ENCODE results near the gene C1orf198.

Gene C1orf198

GRCh38 chr1:230818901-230819300 lies 49.4 kb downstream of the C1orf198 start:
- H2BK120ac ChIP-seq (ENCODE audit: low read depth, low read length): no peak overlapping the region
- no peaks in the 10 kb centered on the region for H3K27me3 ChIP-seq (ENCODE audit: insufficient read depth, low read length, poor library complexity)
- no peaks in the 10 kb centered on the region for H3K4me1 ChIP-seq (ENCODE audit: control insufficient read depth, low read depth, low read length)
- no peak overlapping the region for H3K56ac ChIP-seq (ENCODE audit: low read length)
- no peak overlapping the region for H2AK5ac ChIP-seq (ENCODE audit: low read length)
- no peaks in the 10 kb centered on the region for H3K36me3 ChIP-seq (ENCODE audit: control insufficient read depth, insufficient read depth, low read length)
- H2BK15ac ChIP-seq (replicated peaks; ENCODE audit: low read depth): no peak overlapping the region
- DNase-seq: no peak
- no peak overlapping the region for H4K5ac ChIP-seq (ENCODE audit: low read length)
- no peak overlapping the region for H3K4me3 ChIP-seq (ENCODE audit: low read length)
- no peak overlapping the region for H4K8ac ChIP-seq (ENCODE audit: low read depth, low read length)
- WGBS (ENCODE audit: extremely low coverage, insufficient coverage, low lambda C conversion rate): no CpG with 5 or more reads among the region's 6 CpGs
- H3K9ac ChIP-seq (ENCODE audit: low read length): no peak overlapping the region
- H3K23ac ChIP-seq (ENCODE audit: low read length): no peak overlapping the region
- H3K18ac ChIP-seq (ENCODE audit: low read length): no peak overlapping the region
- no peak overlapping the region for H3K4me2 ChIP-seq (ENCODE audit: low read length)
- no peaks in the 10 kb centered on the region for H3K79me2 ChIP-seq (ENCODE audit: control insufficient read depth, insufficient read depth, low read length)
- H3K4ac ChIP-seq (ENCODE audit: low read depth, low read length): no peak overlapping the region
- no peaks in the 10 kb centered on the region for H3K79me1 ChIP-seq (ENCODE audit: low read length)
- H3K27ac ChIP-seq (ENCODE audit: low read depth, low read length): no peak overlapping the region
- H2BK5ac ChIP-seq (ENCODE audit: low read length): no peak overlapping the region

- H3K4ac ChIP-seq (ENCODE audit: low read depth, low read length): no peak overlapping the region
- no peaks in the 10 kb centered on the region for H3K79me2 ChIP-seq (ENCODE audit: control insufficient read depth, insufficient read depth, low read length)
- H2BK120ac ChIP-seq (ENCODE audit: low read depth, low read length): no peak overlapping the region
- H3K9ac ChIP-seq (ENCODE audit: low read length): no peak overlapping the region
- H3K23ac ChIP-seq (ENCODE audit: low read length): no peak overlapping the region
- H3K18ac ChIP-seq (ENCODE audit: low read length): no peak overlapping the region
- no peak overlapping the region for H3K4me2 ChIP-seq (ENCODE audit: low read length)
- no peak overlapping the region for H2BK5ac ChIP-seq (ENCODE audit: low read length)
- no peaks in the 10 kb centered on the region for H3K27me3 ChIP-seq (ENCODE audit: insufficient read depth, low read length, poor library complexity)
- no peak overlapping the region for H3K56ac ChIP-seq (ENCODE audit: low read length)
- no peak overlapping the region for H4K5ac ChIP-seq (ENCODE audit: low read length)
- no peak overlapping the region for H4K8ac ChIP-seq (ENCODE audit: low read depth, low read length)
- no peak overlapping the region for H3K4me3 ChIP-seq (ENCODE audit: low read length)
- no peak overlapping the region for H2AK5ac ChIP-seq (ENCODE audit: low read length)
- no peak overlapping the region for H2BK15ac ChIP-seq (replicated peaks; ENCODE audit: low read depth)
- DNase-seq: no peak
- H3K4me1 ChIP-seq (ENCODE audit: control insufficient read depth, low read depth, low read length): no peaks in the 10 kb centered on the region
- H3K79me1 ChIP-seq (ENCODE audit: low read length): no peaks in the 10 kb centered on the region
- no peaks in the 10 kb centered on the region for H3K36me3 ChIP-seq (ENCODE audit: control insufficient read depth, insufficient read depth, low read length)
- WGBS (ENCODE audit: extremely low coverage, insufficient coverage, low lambda C conversion rate): no CpG with 5 or more reads among the region's 1 CpG
- H3K27ac ChIP-seq (ENCODE audit: low read depth, low read length): no peak overlapping the region
These were observed 50.0 kb downstream of the C1orf198 start for GRCh38 chr1:230818367-230818766.

GRCh38 chr1:230816018-230816417 lies 52.3 kb downstream of the C1orf198 start:
- H3K4me2 ChIP-seq (ENCODE audit: low read length): no peak overlapping the region
- H2AK5ac ChIP-seq (ENCODE audit: low read length): no peak overlapping the region
- no peak overlapping the region for H2BK120ac ChIP-seq (ENCODE audit: low read depth, low read length)
- H3K4ac ChIP-seq (ENCODE audit: low read depth, low read length): no peak overlapping the region
- no peaks in the 10 kb centered on the region for H3K27me3 ChIP-seq (ENCODE audit: insufficient read depth, low read length, poor library complexity)
- no peak overlapping the region for H3K56ac ChIP-seq (ENCODE audit: low read length)
- no peaks in the 10 kb centered on the region for H3K79me2 ChIP-seq (ENCODE audit: control insufficient read depth, insufficient read depth, low read length)
- DNase-seq: no peak
- no peaks in the 10 kb centered on the region for H3K79me1 ChIP-seq (ENCODE audit: low read length)
- H2BK5ac ChIP-seq (ENCODE audit: low read length): no peak overlapping the region
- H3K9ac ChIP-seq (ENCODE audit: low read length): no peak overlapping the region
- no peaks in the 10 kb centered on the region for H3K4me1 ChIP-seq (ENCODE audit: control insufficient read depth, low read depth, low read length)
- no peak overlapping the region for H3K18ac ChIP-seq (ENCODE audit: low read length)
- H3K36me3 ChIP-seq (ENCODE audit: control insufficient read depth, insufficient read depth, low read length): no peaks in the 10 kb centered on the region
- no peak overlapping the region for H2BK15ac ChIP-seq (replicated peaks; ENCODE audit: low read depth)
- no peak overlapping the region for H3K23ac ChIP-seq (ENCODE audit: low read length)
- H3K27ac ChIP-seq (ENCODE audit: low read depth, low read length): no peak overlapping the region
- H3K4me3 ChIP-seq (ENCODE audit: low read length): no peak overlapping the region
- no peak overlapping the region for H4K5ac ChIP-seq (ENCODE audit: low read length)
- H4K8ac ChIP-seq (ENCODE audit: low read depth, low read length): no peak overlapping the region

GRCh38 chr1:230814949-230815692 lies 53.2 kb downstream of the C1orf198 start:
- no peak overlapping the region for H3K56ac ChIP-seq (ENCODE audit: low read length)
- H3K79me2 ChIP-seq (ENCODE audit: control insufficient read depth, insufficient read depth, low read length): no peaks in the 10 kb centered on the region
- H3K27me3 ChIP-seq (ENCODE audit: insufficient read depth, low read length, poor library complexity): no peaks in the 10 kb centered on the region
- no peak overlapping the region for H2BK15ac ChIP-seq (replicated peaks; ENCODE audit: low read depth)
- H2AK5ac ChIP-seq (ENCODE audit: low read length): no peak overlapping the region
- H4K5ac ChIP-seq (ENCODE audit: low read length): no peak overlapping the region
- WGBS (ENCODE audit: extremely low coverage, insufficient coverage, low lambda C conversion rate): no CpG with 5 or more reads among the region's 3 CpGs
- no peak overlapping the region for H3K4me3 ChIP-seq (ENCODE audit: low read length)
- no peak overlapping the region for H3K18ac ChIP-seq (ENCODE audit: low read length)
- no peak overlapping the region for H3K23ac ChIP-seq (ENCODE audit: low read length)
- no peak overlapping the region for H3K4me2 ChIP-seq (ENCODE audit: low read length)
- H2BK5ac ChIP-seq (ENCODE audit: low read length): no peak overlapping the region
- no peak overlapping the region for H3K9ac ChIP-seq (ENCODE audit: low read length)
- H4K8ac ChIP-seq (ENCODE audit: low read depth, low read length): no peak overlapping the region
- H2BK120ac ChIP-seq (ENCODE audit: low read depth, low read length): no peak overlapping the region
- H3K27ac ChIP-seq (ENCODE audit: low read depth, low read length): no peak overlapping the region
- no peak overlapping the region for H3K4ac ChIP-seq (ENCODE audit: low read depth, low read length)
- H3K36me3 ChIP-seq (ENCODE audit: control insufficient read depth, insufficient read depth, low read length): no peaks in the 10 kb centered on the region
- no peak for DNase-seq
- no peaks in the 10 kb centered on the region for H3K4me1 ChIP-seq (ENCODE audit: control insufficient read depth, low read depth, low read length)
- no peaks in the 10 kb centered on the region for H3K79me1 ChIP-seq (ENCODE audit: low read length)

DNA sequence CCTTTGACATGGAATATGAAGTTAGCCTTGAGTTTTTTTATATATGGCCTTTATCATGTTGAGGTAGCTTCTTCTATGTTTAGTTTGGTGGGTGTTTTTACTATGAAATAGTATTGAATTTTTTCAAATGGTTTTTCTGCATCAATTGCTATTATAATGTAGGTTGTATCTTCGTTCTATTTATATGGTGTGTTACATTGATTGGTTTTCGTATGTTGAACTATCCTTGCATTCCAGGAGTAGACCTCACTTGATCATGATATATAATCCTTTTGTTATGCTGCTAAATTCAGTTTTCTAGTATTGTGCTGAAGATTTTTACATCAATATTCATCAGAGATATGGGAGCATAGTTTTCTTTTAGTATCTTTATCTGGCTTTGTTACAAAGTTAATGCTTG lies 55.8 kb downstream of the C1orf198 start:
- no peaks in the 10 kb centered on the region for H3K27me3 ChIP-seq (ENCODE audit: insufficient read depth, low read length, poor library complexity)
- no peak overlapping the region for H3K23ac ChIP-seq (ENCODE audit: low read length)
- no peak overlapping the region for H3K9ac ChIP-seq (ENCODE audit: low read length)
- no peaks in the 10 kb centered on the region for H3K79me1 ChIP-seq (ENCODE audit: low read length)
- H4K5ac ChIP-seq (ENCODE audit: low read length): no peak overlapping the region
- no peak overlapping the region for H3K4me2 ChIP-seq (ENCODE audit: low read length)
- H3K4me3 ChIP-seq (ENCODE audit: low read length): no peak overlapping the region
- H3K27ac ChIP-seq (ENCODE audit: low read depth, low read length): no peak overlapping the region
- DNase-seq: no peak
- no peaks in the 10 kb centered on the region for H3K79me2 ChIP-seq (ENCODE audit: control insufficient read depth, insufficient read depth, low read length)
- H2AK5ac ChIP-seq (ENCODE audit: low read length): no peak overlapping the region
- H2BK120ac ChIP-seq (ENCODE audit: low read depth, low read length): no peak overlapping the region
- no peak overlapping the region for H2BK15ac ChIP-seq (replicated peaks; ENCODE audit: low read depth)
- no peak overlapping the region for H3K56ac ChIP-seq (ENCODE audit: low read length)
- H3K4ac ChIP-seq (ENCODE audit: low read depth, low read length): no peak overlapping the region
- no peak overlapping the region for H3K18ac ChIP-seq (ENCODE audit: low read length)
- no peaks in the 10 kb centered on the region for H3K4me1 ChIP-seq (ENCODE audit: control insufficient read depth, low read depth, low read length)
- no CpG with 5 or more reads among the region's 2 CpGs for WGBS (ENCODE audit: extremely low coverage, insufficient coverage, low lambda C conversion rate)
- H4K8ac ChIP-seq (ENCODE audit: low read depth, low read length): no peak overlapping the region
- no peak overlapping the region for H2BK5ac ChIP-seq (ENCODE audit: low read length)
- no peaks in the 10 kb centered on the region for H3K36me3 ChIP-seq (ENCODE audit: control insufficient read depth, insufficient read depth, low read length)

Measured in mesendoderm (in vitro differentiated cells).